Adrenal gland (tissue), 12 donors: ENCODE measurements around the gene FAM193B. TPM values are rescaled to one million over a fixed set of nuclear protein-coding genes. Genes with fewer than 3 reads are reported as not detected.

Experiments used
- DNase-seq, 7 donors: peaks; one replicate each; pipeline ENCODE4 v3.0.0-alpha.2; 2019 to 2020
- H3K27ac ChIP-seq, 5 donors: fragments of 200-600 bp; sonication (generic) in 4 of 5; 1 replicate in 3 of 5; 2 replicates in 2 of 5; pipeline versions ENCODE4 v1.5.1 to v1.8.0; 2016 to 2020; ENCODE audit warnings: mild to moderate bottlenecking in 1 of 5
- H3K27me3 ChIP-seq: fragments of 200-600 bp; 2 replicates; pipeline ENCODE4 v1.8.0; 2021
- H3K36me3 ChIP-seq, 2 donors: fragments of 200-600 bp; replicated peaks in 1 of 2; 1 replicate in 1 of 2; 2 replicates in 1 of 2; pipeline versions ENCODE4 v1.5.1 to v1.8.0; 2018 to 2022
- H3K4me1 ChIP-seq, 2 donors: fragments of 200-600 bp; replicated peaks in 1 of 2; 1 replicate in 1 of 2; 2 replicates in 1 of 2; pipeline versions ENCODE4 v1.5.1 to v1.8.0; 2018 to 2021
- H3K4me3 ChIP-seq, 4 donors: fragments of 200-600 bp; sonication (generic) in 3 of 4; one replicate each; pipeline ENCODE4 v1.5.1; 2016 to 2018
- H3K9me3 ChIP-seq, 3 donors: fragments of 200-600 bp; sonication (generic) in 1 of 3; replicated peaks in 1 of 3; 1 replicate in 2 of 3; 2 replicates in 1 of 3; pipeline versions ENCODE4 v1.5.1 to v1.8.0; 2016 to 2021
- POLR2A ChIP-seq, 2 donors: fragments of 450-650 bp; IDR thresholded peaks; one replicate each; pipeline ENCODE4 v1.6.1; 2017; ENCODE audit warnings: antibody characterized with exemption in 2 of 2, mild to moderate bottlenecking in 2 of 2, moderate library complexity in 1 of 2
- WGBS, 4 donors: extraction: QIAGEN DNeasy Blood & Tissue Kit in 2 of 4; methylation state at CpG; one replicate each; pipeline versions ENCODE4 v1.1.5 to v1.1.7; 2013 to 2017; 5-methylcytosine and 5-hydroxymethylcytosine counted together
- intact Hi-C, 2 donors: fragments of 100-400 bp; cut with DNase I; formaldehyde crosslinking; loops; one replicate each; pipeline versions ENCODE4 v1.14.1 to v1.15.0; 2022 to 2023
- polyA plus RNA-seq, 3 donors: library from polyadenylated mRNA; stranded (reverse); fragments of 200-250 nt in 2 of 3; fragments of 350-450 nt in 1 of 3; fragmentation: Illumina TruSeq in 1 of 3; extraction: RNeasy Lipid Tissue Mini Kit (QIAGEN cat#74804) in 1 of 3; gene quantifications; one replicate each; pipeline ENCODE4 v1.2.3, GENCODE V29; 2013 to 2014
- total RNA-seq, 9 donors: library from RNA; depleted of rRNA in 4 of 9; stranded (reverse); fragments of >200 nt in 4 of 9; fragments of 120-200 nt in 1 of 9; fragmentation: NEBNext Ultra II Directional in 1 of 9; extraction: Animal tissue kit (Norgen Biotek cat#: 25700) in 1 of 9; gene quantifications; one replicate each; pipeline versions ENCODE4 v1.1.0 to v1.2.4, GENCODE V29; 2013 to 2023
- TF ChIP-seq, protein P1 (sequence below), 6 experiments: fragments of 450-650 bp in 4 of 6; fragments of 200-600 bp in 2 of 6; sonication (generic) in 1 of 6; IDR thresholded peaks; 1 replicate in 5 of 6; 2 replicates in 1 of 6; pipeline versions ENCODE4 v1.5.1 to v1.8.0; 2016 to 2021; ENCODE audit warnings: antibody characterized with exemption in 6 of 6, mild to moderate bottlenecking in 2 of 6, moderate library complexity in 1 of 6
- donor health status: healthy with polysubstance abuse.
- donor health status: Bipolar disorder and iron deficiency.
- donor health status: DM: yes; HTN: yes; CAD: no.
- donor health status: DM: no; HTN: no; CAD: no.
- donor health status: DM: no; HTN: no; CAD: no.
- donor health status: DM: yes; HTN: yes; CAD: no.

Gene FAM193B
- total and polyA plus RNA-seq, 12 donors = 18.4 to 851 (median 44.0) TPM

DNA sequence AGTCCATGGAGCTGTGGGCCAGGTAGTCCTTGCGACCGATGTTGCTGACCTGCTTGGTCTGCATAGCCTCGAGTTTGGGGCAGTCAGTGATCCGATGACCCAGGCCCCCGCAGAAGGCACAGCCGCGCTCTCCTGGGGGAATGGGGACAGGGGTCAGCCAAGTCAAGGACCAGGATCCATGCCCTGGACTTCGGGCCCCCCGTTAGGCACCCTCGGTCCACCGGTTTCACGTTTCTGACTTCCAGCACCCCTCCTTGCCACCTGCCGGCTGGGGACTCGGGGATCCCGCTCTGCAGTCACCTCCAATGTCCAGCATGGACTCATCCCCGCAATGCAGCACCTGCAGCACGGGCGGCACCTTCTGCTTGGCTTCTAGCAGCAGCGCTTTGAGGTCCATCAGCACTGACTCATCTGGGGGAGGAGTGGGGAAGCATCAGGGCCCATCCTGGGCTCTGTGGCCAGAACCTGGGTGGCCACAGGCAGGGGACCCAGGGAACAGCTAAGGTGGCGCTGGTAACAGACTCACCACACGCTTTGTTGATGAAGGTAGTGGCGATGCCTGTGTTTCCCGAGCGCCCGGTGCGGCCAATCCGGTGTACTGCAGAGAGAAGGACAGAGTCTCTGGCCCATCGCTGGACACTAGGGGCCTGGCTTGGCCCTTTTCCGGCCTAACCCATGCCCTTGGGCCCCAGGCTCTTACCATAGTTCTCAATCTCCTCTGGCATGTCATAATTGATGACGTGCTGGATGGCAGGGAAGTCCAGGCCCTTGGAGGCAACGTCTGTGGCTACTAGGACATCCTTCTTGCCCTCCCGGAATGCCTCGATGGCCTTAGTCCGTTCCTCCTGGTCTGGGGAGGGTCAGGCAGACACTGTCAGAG lies 42.3 kb downstream of the FAM193B start:
- 91 to 96% (median 95%) methylated on average over 16 to 34 of the region's 34 CpGs for WGBS, 4 donors
- no peaks in the 10 kb centered on the region for H3K27me3 ChIP-seq
- H3K4me1 ChIP-seq = peaks cover 11 to 14% of the 10 kb centered on the region in 2 donors
- H3K27ac ChIP-seq = no peak overlapping the region
- no peak for TF ChIP-seq POLR2A (IDR thresholded peaks at IDR 0.05)
- TF ChIP-seq, protein P1, sequence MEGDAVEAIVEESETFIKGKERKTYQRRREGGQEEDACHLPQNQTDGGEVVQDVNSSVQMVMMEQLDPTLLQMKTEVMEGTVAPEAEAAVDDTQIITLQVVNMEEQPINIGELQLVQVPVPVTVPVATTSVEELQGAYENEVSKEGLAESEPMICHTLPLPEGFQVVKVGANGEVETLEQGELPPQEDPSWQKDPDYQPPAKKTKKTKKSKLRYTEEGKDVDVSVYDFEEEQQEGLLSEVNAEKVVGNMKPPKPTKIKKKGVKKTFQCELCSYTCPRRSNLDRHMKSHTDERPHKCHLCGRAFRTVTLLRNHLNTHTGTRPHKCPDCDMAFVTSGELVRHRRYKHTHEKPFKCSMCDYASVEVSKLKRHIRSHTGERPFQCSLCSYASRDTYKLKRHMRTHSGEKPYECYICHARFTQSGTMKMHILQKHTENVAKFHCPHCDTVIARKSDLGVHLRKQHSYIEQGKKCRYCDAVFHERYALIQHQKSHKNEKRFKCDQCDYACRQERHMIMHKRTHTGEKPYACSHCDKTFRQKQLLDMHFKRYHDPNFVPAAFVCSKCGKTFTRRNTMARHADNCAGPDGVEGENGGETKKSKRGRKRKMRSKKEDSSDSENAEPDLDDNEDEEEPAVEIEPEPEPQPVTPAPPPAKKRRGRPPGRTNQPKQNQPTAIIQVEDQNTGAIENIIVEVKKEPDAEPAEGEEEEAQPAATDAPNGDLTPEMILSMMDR (IDR thresholded peaks at IDR 0.05) = no peak
- H3K36me3 ChIP-seq = peaks cover 0 to 50% of the 10 kb centered on the region in 2 donors
- no peak for DNase-seq
- H3K4me3 ChIP-seq = no peak overlapping the region
- no peaks in the 10 kb centered on the region for H3K9me3 ChIP-seq
- intact Hi-C loops = no loop called here

DNA sequence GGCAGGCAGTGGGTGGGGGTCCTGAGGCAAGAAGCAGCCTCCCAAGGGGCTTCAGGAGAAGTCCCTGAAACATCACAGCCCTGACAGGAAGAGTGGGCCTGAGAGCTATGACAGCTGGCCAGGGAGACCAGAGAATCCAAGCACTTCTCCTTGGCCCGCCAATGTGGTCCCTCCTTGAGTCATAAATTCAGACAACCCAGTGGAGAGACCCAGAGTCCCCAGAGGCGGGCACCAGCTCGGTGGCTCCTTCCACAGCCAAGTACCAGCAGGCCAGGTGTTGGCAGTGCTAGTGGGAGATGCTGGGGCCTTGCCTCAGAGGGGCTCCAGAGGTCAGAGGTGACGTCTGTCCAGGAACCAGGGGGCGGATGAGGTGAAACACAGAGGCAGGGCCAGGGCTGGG lies 43.2 kb downstream of the FAM193B start:
- no peak overlapping the region for H3K4me3 ChIP-seq
- H3K4me1 ChIP-seq = peaks cover 9 to 11% of the 10 kb centered on the region in 2 donors
- no peak for DNase-seq
- peaks cover 0 to 50% of the 10 kb centered on the region in 2 donors for H3K36me3 ChIP-seq
- no peaks in the 10 kb centered on the region for H3K9me3 ChIP-seq
- peak overlapping the region in 2 of 5 donors; percentile 23 to 92 for H3K27ac ChIP-seq
- intact Hi-C loops = no loop called here
- TF ChIP-seq, protein P1 (IDR thresholded peaks at IDR 0.05) = no peak
- TF ChIP-seq POLR2A (IDR thresholded peaks at IDR 0.05) = no peak
- 87 to 96% (median 92%) methylated on average over 2 to 5 of the region's 5 CpGs for WGBS, 4 donors
- no peaks in the 10 kb centered on the region for H3K27me3 ChIP-seq

- 72 to 89% (median 78%) methylated on average over 15 of the region's 15 CpGs for WGBS, 4 donors
- H3K4me1 ChIP-seq = peaks cover 3 to 5% of the 10 kb centered on the region in 2 donors
- no peak overlapping the region for H3K4me3 ChIP-seq
- peak in 2 of 7 donors; percentile 53 to 60 for DNase-seq
- intact Hi-C loops = no loop called here
- TF ChIP-seq POLR2A (IDR thresholded peaks at IDR 0.05) = no peak
- peaks cover 0 to 50% of the 10 kb centered on the region in 2 donors for H3K36me3 ChIP-seq
- no peaks in the 10 kb centered on the region for H3K27me3 ChIP-seq
- H3K27ac ChIP-seq = peak overlapping the region in 2 of 5 donors; percentile 23 to 92
- no peaks in the 10 kb centered on the region for H3K9me3 ChIP-seq
Observed at GRCh38 chr5:177510567-177511053, 43.8 kb downstream of the FAM193B start.

DNA sequence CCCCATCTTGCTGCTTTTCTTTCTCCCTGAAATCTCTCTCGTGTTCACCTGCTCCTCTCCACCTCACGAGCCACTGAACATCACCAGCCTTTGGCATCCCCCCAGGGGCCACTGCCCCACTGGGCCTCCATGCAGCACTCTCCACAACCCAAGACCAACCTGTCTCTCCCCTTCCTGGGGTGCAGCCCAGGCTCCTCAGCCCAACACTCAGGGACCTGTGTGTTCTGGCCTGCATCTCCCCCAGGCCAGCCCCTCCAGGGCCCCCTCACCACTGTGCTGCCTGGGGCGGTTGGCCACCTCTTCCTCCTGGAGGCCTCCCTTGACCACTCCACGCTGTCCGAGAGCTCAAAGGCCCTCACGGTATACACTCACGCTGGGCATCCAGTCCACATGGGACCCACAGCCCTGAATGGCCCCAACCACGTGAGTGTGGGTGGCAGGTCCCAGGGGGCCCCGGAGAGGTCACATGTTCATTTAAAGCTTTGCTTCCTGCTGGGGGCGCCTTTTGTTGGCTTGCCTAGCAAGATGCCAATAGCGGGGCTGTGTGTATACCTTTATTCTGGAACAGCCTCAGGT lies 44.3 kb downstream of the FAM193B start:
- intact Hi-C loops = no loop called here
- H3K4me3 ChIP-seq = no peak overlapping the region

More for the DNA sequence above, 44.3 kb downstream of the FAM193B start:
- TF ChIP-seq, protein P1 (IDR thresholded peaks at IDR 0.05) = no peak
- 67 to 74% (median 71%) methylated on average over 11 of the region's 11 CpGs for WGBS, 4 donors
- peak overlapping the region; percentile 12 to 92 (median 24) for H3K27ac ChIP-seq
- H3K4me1 ChIP-seq = no peaks in the 10 kb centered on the region
- DNase-seq = no peak
- H3K27me3 ChIP-seq = no peaks in the 10 kb centered on the region
- peaks cover 0 to 46% of the 10 kb centered on the region in 2 donors for H3K36me3 ChIP-seq
- no peaks in the 10 kb centered on the region for H3K9me3 ChIP-seq
